ENCODE data around the gene SMPDL3B. TPM values are rescaled to one million over a fixed set of nuclear protein-coding genes. Genes with fewer than 3 reads are reported as not detected.

Gene SMPDL3B
- polyA plus RNA-seq, 3 donors: 12.1 to 17.5 (median 13.2) TPM

Other genes starting within 250 kb of the SMPDL3B start
- gene FAM76A, start 209.0 kb upstream of the SMPDL3B start, polyA plus RNA-seq (ENCODE audit: insufficient read length in 3 of 3): 10 to 100 TPM; 10.8 to 18.4 (median 15.7) TPM
- 10 to 100 TPM; 37.2 to 52.7 (median 43.4) TPM for gene STX12, start 161.8 kb upstream of the SMPDL3B start, polyA plus RNA-seq (ENCODE audit: insufficient read length in 3 of 3)
- 10 to 100 TPM; 46.3 to 61.5 (median 55.1) TPM for gene PPP1R8, start 104.2 kb upstream of the SMPDL3B start, polyA plus RNA-seq (ENCODE audit: insufficient read length in 3 of 3)
- gene THEMIS2, start 62.5 kb upstream of the SMPDL3B start, polyA plus RNA-seq (ENCODE audit: insufficient read length in 3 of 3): 1 to 10 TPM; 4.1 to 4.5 (median 4.4) TPM
- gene RPA2, start 20.4 kb upstream of the SMPDL3B start, polyA plus RNA-seq (ENCODE audit: insufficient read length in 3 of 3): 10 to 100 TPM; 64.0 to 67.7 (median 64.3) TPM
- gene XKR8, start 25.0 kb downstream of the SMPDL3B start, polyA plus RNA-seq (ENCODE audit: insufficient read length in 3 of 3): 10 to 100 TPM in 2 of 3 donors, 1 to 10 TPM in 1; 9.1 to 11.5 (median 10.4) TPM
- 10 to 100 TPM; 47.5 to 75.0 (median 61.0) TPM for gene EYA3, start 153.6 kb downstream of the SMPDL3B start, polyA plus RNA-seq (ENCODE audit: insufficient read length in 3 of 3)
- gene PTAFR, start 241.7 kb downstream of the SMPDL3B start, polyA plus RNA-seq (ENCODE audit: insufficient read length in 3 of 3): 1 to 10 TPM; 2.2 to 2.6 (median 2.4) TPM

All from renal pelvis (tissue), 3 donors.